A549 (cell line): ENCODE measurements around the gene LRP5. TPM values are rescaled to one million over a fixed set of nuclear protein-coding genes. Genes with fewer than 3 reads are reported as not detected.
A peak's percentile ranks its signal among the peaks of the same experiment; 100 is the strongest.

Source experiments
- ATAC-seq, 2 experiments: fragments of 200-7000 bp in 1 of 2; fragments of >200 bp in 1 of 2; cut with Nextera tagmentation in 1 of 2; cut with Tn5 transposase in 1 of 2; 3 replicates each; pipeline versions ENCODE4 v1.8.0 to v1.9.1; 2018 to 2020; ENCODE audit warnings: mild to moderate bottlenecking in 1 of 2, moderate library complexity in 1 of 2
- CTCF ChIA-PET: fragments of 300-600 bp; sonication (Branson Sonifier 250); formaldehyde crosslinking; extraction: SDS; loops from one replicate; lab custom pipeline; 2021; ENCODE audit warnings: antibody characterized with exemption, inconsistent platforms; lab: Yijun Ruan, JAX
- POLR2A ChIA-PET: fragments of 350-600 bp; formaldehyde crosslinking; extraction: SDS; loops from one replicate; lab custom pipeline; 2021; ENCODE audit warnings: antibody characterized with exemption, inconsistent platforms; lab: Yijun Ruan, JAX
- DNase-seq, 2 experiments: peaks; one replicate each; pipeline versions ENCODE4 v3.0.0 to v3.0.0-alpha.2; 2011 to 2016; ENCODE audit warnings: low read depth in 1 of 2, low spot score in 1 of 2
- FAIRE-seq: peaks from 2 replicates; lab custom pipeline; 2011; peaks lifted over from hg19 to GRCh38; lab: Jason Lieb, UNC
- H3K27ac ChIP-seq, 2 experiments: fragments of >200 bp; sonication (Bioruptor Twin); formaldehyde crosslinking; 3 replicates each; pipeline ENCODE4 v1.5.1; 2016 to 2017
- H3K4me1 ChIP-seq: fragments of >200 bp; sonication (Bioruptor Twin); formaldehyde crosslinking; 3 replicates; pipeline ENCODE4 v1.6.1; 2016
- H3K4me2 ChIP-seq: fragments of >200 bp; sonication (Bioruptor Twin); formaldehyde crosslinking; 3 replicates; pipeline ENCODE4 v1.6.1; 2016
- H3K4me3 ChIP-seq: fragments of >200 bp; sonication (Bioruptor Twin); formaldehyde crosslinking; 3 replicates; pipeline ENCODE4 v1.5.1; 2016
- H3K9me3 ChIP-seq: fragments of >200 bp; sonication (Bioruptor Twin); formaldehyde crosslinking; 3 replicates; pipeline ENCODE4 v1.6.1; 2016
- CBX2 ChIP-seq: fragments of 200-600 bp; sonication (generic); IDR thresholded peaks from 2 replicates; pipeline ENCODE4 v1.6.1; 2016; ENCODE audit warnings: low read depth, mild to moderate bottlenecking, borderline replicate concordance
- CEBPB ChIP-seq, 2 experiments: fragments of >200 bp in 1 of 2; sonication (Bioruptor Twin) in 1 of 2; formaldehyde crosslinking in 1 of 2; IDR thresholded peaks; 2 replicates each; pipeline ENCODE4 v1.6.1; 2012 to 2016
- CHD4 ChIP-seq: fragments of 200-600 bp; sonication (generic); IDR thresholded peaks from 2 replicates; pipeline ENCODE4 v1.6.1; 2016; ENCODE audit warnings: antibody characterized with exemption, mild to moderate bottlenecking, borderline replicate concordance
- EHMT2 ChIP-seq: fragments of 200-600 bp; sonication (generic); IDR thresholded peaks from 2 replicates; pipeline ENCODE4 v1.6.1; 2016; ENCODE audit warnings: antibody characterized with exemption, low read depth, mild to moderate bottlenecking, moderate library complexity
- ELK1 ChIP-seq: fragments of 150-350 bp; IDR thresholded peaks from 2 replicates; pipeline ENCODE4 v1.6.1; 2014; ENCODE audit warnings: low read depth, mild to moderate bottlenecking, low read length
- FOSB ChIP-seq: fragments of 250-450 bp; sonication (Bioruptor Pico); IDR thresholded peaks from 2 replicates; pipeline ENCODE4 v1.5.0; 2020; ENCODE audit warnings: mild to moderate bottlenecking, moderate library complexity
- HDAC2 ChIP-seq: fragments of 200-600 bp; sonication (generic); IDR thresholded peaks from 2 replicates; pipeline ENCODE4 v1.6.1; 2016
- HES2 ChIP-seq: fragments of >200 bp; sonication (Bioruptor Twin); formaldehyde crosslinking; IDR thresholded peaks from 2 replicates; pipeline ENCODE4 v1.6.1; 2016
- HMGXB4 ChIP-seq: fragments of 250-450 bp; sonication (Bioruptor Pico); IDR thresholded peaks from 2 replicates; pipeline ENCODE4 v1.5.0; 2021; ENCODE audit warnings: mild to moderate bottlenecking, moderate library complexity, borderline replicate concordance
- HOXB5 ChIP-seq: fragments of 250-450 bp; sonication (Bioruptor Pico); IDR thresholded peaks from 2 replicates; pipeline ENCODE4 v1.5.0; 2020; ENCODE audit warnings: mild to moderate bottlenecking, moderate library complexity
- KDM1A ChIP-seq: fragments of 200-600 bp; sonication (generic); IDR thresholded peaks from 2 replicates; pipeline ENCODE4 v1.6.1; 2016; ENCODE audit warnings: low read depth, mild to moderate bottlenecking
- MAX ChIP-seq: IDR thresholded peaks from 2 replicates; pipeline ENCODE4 v1.6.1; 2012
- NFE2L2 ChIP-seq: fragments of 150-350 bp; conservative IDR thresholded peaks from 2 replicates; pipeline ENCODE4 v1.6.1; 2014; ENCODE audit warnings: low read length
- REST ChIP-seq: fragments of 200-600 bp; sonication (generic); IDR thresholded peaks from 2 replicates; pipeline ENCODE4 v1.6.1; 2016; ENCODE audit warnings: antibody characterized with exemption, mild to moderate bottlenecking, moderate library complexity
- SREBF2 ChIP-seq: fragments of 450-650 bp; IDR thresholded peaks from 2 replicates; pipeline ENCODE4 v1.6.1; 2014; ENCODE audit warnings: mild to moderate bottlenecking, moderate library complexity
- TFCP2L1 ChIP-seq: fragments of 250-450 bp; sonication (Bioruptor Pico); IDR thresholded peaks from 2 replicates; pipeline ENCODE4 v1.5.0; 2021; ENCODE audit warnings: mild to moderate bottlenecking
- ZNF302 ChIP-seq: fragments of 250-450 bp; sonication (Bioruptor Pico); IDR thresholded peaks from 2 replicates; pipeline ENCODE4 v1.9.0; 2021; ENCODE audit warnings: inconsistent platforms, mild to moderate bottlenecking, moderate library complexity
- WGBS: methylation state at CpG from one replicate; pipeline ENCODE4 v1.1.6; 2017; ENCODE audit errors: missing lambda C conversion rate; 5-methylcytosine and 5-hydroxymethylcytosine counted together
- polyA plus RNA-seq, 4 experiments: library from polyadenylated mRNA; depleted of rRNA in 3 of 4; stranded (reverse); fragments of >200 nt; fragmentation: RNase III in 1 of 4; extraction: RNeasy Plus Mini Kit Qiagen cat#74134 plus additional on column Dnase treatment in 1 of 4; gene quantifications; 2 replicates in 3 of 4; 3 replicates in 1 of 4; pipeline ENCODE4 v1.2.3, GENCODE V29; 2011 to 2017

LRP5 gene
- polyA plus RNA-seq, 2 of the 4 experiments (the other 2 are of a cell fraction) = 10.9 to 32.3 TPM

- no peak for TF ChIP-seq HMGXB4 (CRISPR knock-in tag)
Observed at GRCh38 chr11:68351450-68352275, 39.3 kb downstream of the LRP5 start (continued).

GRCh38 chr11:68352591-68352990, 40.2 kb downstream of the LRP5 start:
- ChIA-PET CTCF (interaction anchor here (0.7 to 1.9 kb wide), 2 partner anchors 8 to 32 kb away, joined by 3 to 5 read pairs; no protein-coding TSS in a partner anchor), POLR2A (no interaction called here)
- ATAC-seq (0 out of 6 replicates have a peak, but pooled peaks of 1 of the 2 experiments have one; percentile 2), FAIRE-seq (no peak), DNase-seq (peak in 1 of 2 experiments; percentile 54)
- no peaks in the 10 kb centered on the region for H3K9me3 ChIP-seq
- peaks cover 34% of the 10 kb centered on the region for H3K4me1 ChIP-seq
- no peak overlapping the region for H3K4me3 ChIP-seq
- H3K4me2 ChIP-seq = no peak overlapping the region
- WGBS = 98% methylated on average over 4 of the region's 4 CpGs
- H3K27ac ChIP-seq = peak overlapping the region; percentile 91 to 92; a peak in 3 of 6 replicates
- TF ChIP-seq ZNF302 (CRISPR knock-in tag) (no peak), CEBPB (IDR thresholded peaks at IDR 0.05) (no peak), HDAC2 (peak; percentile 85), HES2 (no peak), CHD4 (peak; percentile 92), REST (no peak), FOSB (no peak), SREBF2 (no peak), CBX2 (no peak), HMGXB4 (CRISPR knock-in tag) (no peak), TFCP2L1 (CRISPR knock-in tag) (no peak), HOXB5 (CRISPR knock-in tag) (no peak), KDM1A (peak; percentile 95), NFE2L2 (no peak), EHMT2 (no peak), MAX (0 out of 2 replicates have a peak, but pooled peaks have one; percentile 11), ELK1 (no peak)
